IPS-18c (cell line): ENCODE measurements around the gene KBTBD12.

Experiments used
- H3K4me3 ChIP-seq: 2 replicates; pipeline ENCODE4 v1.7.0; 2013; ENCODE audit warnings: low read depth, mild to moderate bottlenecking, low read length, moderate library complexity; ENCODE audit not compliant: insufficient read depth
- H3K9me3 ChIP-seq: one replicate; pipeline ENCODE4 v1.6.1; 2013; ENCODE audit warnings: mild to moderate bottlenecking, low read length, moderate library complexity; ENCODE audit not compliant: control insufficient read depth, insufficient read depth

The KBTBD12 gene

DNA sequence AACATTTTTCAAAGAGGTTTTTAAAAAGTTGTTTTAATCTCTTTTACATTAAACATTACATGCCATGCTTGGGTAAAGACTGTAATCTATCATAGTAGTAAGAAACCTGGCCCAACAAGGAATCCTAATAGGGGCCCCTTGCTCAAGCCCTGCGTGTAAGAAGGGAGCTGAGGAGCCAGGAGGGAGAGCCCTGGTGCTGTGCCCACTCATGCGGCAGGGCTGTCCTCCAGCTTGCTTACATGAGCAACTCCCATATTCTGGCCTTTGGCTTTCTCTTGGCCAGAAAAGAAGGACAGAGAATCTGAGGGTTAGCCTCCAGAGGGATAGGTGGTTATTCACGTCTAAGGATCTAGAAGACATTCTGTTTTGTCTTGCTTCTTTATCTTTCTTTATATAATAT, 49.8 kb downstream of the KBTBD12 start:
- Histone ChIP-seq H3K9me3 (no peaks in the 10 kb centered on the region), H3K4me3 (no peak overlapping the region)

DNA sequence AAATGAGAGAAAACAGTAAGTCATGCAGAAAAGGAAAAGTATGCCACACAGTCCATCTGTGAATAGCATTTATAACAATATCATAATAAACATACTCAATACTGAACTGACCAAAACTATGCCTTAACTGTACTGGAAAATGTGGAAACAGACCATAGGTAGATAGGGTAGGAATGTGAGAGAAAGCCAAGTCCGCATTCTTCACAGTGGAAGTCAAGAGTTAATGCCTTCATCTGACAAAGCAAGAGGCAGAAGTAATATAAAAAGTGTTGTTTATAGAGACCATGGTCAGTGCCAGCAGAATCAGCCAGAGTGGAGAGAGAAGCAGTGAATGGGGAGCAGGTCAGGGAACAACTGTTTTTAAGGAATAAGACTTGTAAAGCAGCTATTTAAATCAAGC, 52.3 kb downstream of the KBTBD12 start:
- no peak overlapping the region for H3K4me3 ChIP-seq
- no peaks in the 10 kb centered on the region for H3K9me3 ChIP-seq

DNA sequence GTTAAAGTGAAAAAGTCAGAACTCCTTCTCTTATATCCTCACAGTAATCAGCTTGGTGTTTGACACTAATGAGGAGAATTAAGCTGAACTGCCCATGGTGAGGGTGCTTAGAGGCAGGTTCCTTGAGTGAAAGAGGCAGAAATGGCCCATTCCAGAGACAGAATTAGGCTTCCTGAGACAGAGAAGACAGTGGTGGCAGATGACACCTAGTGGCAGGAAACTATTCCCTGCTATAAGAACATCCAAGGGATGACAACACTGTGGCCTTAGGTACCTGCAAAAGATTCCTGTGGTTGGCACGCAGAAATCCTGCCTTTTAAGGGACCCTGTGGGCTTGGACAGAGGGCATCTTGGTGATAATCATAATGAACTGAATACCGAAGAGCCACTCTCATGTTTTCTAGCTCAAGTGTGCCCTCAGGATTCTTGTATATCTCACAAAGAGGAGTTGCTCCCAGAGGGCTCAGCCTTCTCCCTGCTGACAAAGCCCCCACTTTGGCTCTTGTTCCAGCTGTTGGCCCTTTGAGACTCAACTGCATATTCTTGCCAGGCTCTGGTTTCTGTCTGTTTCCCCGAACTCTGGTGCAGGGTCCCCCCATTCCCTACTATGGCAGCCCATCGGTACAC, 56.0 kb downstream of the KBTBD12 start:
- H3K9me3 ChIP-seq = no peaks in the 10 kb centered on the region
- no peak overlapping the region for H3K4me3 ChIP-seq

DNA sequence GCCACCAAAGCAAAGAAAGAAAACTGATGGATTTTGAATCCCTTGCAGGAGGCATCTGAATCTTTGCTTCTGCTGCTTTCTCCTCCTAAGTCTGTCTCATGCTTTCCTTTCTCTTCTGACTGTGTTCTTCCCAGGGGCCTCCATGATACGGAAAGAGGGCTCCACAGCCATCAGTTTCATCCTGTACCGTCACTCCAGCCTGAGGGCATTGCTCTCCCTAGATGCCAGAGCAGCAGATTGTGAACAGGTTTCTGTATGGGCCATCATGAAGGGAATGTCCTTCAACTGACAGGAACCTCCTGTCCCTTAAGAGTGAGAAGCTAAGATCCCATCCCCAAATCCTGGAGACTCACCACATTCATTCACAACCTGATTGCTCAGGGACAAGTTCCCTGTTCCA, 59.2 kb downstream of the KBTBD12 start:
- peaks cover 4% of the 10 kb centered on the region for H3K9me3 ChIP-seq
- H3K4me3 ChIP-seq = no peak overlapping the region

DNA sequence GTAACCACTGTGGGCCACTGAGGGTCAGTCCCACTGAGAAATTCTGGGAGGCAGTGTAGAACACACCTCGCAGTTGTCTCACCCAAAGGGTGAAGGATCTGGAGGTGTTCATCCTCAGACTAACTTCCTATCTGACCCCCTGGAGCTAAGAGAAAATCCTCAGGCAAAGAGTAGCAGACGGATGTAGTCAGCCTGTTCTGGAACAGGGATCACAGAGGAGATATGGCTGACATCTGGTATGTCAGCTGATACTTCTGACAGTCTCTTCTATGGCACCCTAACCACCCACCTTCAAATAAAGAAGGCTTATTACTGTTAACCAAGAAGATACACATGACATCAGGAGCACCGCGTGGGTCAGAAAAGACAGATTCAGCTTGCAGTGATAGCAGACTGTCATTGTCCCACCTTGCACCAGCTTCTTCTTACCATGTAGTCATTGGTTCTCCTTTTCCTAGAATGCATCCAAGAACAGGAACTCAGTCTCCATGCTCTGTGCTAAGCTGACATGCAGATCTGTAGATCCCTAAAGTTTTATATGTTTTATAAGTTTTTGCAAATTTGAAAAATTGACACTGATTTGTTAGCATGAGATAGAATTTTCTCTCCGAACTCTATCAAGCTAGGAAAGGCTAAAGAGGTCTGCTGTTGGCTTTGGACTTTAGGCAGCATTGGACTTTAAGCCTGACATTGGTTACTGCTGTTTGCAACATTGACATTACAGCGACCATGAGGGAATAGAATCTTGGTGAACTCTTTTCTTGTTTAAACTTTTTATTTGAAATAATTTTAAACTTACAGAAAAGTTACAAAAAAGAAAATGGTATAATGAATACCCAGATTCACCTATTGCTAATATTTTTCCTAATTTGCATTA, 60.4 kb downstream of the KBTBD12 start:
- Histone ChIP-seq H3K9me3 (peaks cover 4% of the 10 kb centered on the region), H3K4me3 (no peak overlapping the region)

DNA sequence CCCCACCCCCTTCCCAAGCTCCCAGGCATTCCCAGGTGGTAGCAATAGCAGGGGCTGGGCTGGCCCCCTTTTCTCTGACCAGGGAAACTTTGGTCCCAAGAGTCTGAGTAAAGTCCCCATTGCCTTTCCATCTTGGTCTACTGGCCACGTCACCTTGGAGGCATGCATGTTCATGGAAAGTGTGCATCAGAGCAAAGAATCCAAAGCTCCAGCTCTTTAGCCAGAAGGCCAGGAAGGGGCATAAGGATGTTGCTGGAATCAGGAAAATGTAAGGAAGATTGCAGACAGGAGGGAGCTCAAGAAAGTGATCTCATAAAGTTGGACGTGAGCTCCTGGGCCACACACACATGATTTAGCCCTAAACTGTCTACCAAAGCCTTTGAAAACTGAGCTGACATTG, 63.6 kb downstream of the KBTBD12 start:
- Histone ChIP-seq H3K4me3 (no peak overlapping the region), H3K9me3 (peaks cover 4% of the 10 kb centered on the region)

DNA sequence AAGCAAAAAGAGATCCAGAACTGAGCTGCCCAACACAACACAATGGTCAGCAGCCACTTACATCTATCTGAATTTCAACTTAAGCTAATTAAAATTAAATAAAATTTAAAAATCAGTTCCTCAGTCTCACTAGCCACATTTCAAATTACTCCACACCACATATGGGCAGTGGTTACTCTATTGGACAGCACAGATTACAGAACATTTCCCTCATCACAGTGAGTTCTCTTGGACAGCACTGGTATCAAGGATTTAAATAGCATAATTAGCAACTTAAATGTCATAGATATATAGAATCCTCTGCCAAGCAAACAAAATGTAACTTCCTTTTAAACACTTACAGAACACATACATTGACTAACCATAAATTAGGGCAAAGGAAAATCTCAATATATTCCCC, 64.4 kb downstream of the KBTBD12 start:
- Histone ChIP-seq H3K4me3 (no peak overlapping the region), H3K9me3 (peaks cover 4% of the 10 kb centered on the region)

DNA sequence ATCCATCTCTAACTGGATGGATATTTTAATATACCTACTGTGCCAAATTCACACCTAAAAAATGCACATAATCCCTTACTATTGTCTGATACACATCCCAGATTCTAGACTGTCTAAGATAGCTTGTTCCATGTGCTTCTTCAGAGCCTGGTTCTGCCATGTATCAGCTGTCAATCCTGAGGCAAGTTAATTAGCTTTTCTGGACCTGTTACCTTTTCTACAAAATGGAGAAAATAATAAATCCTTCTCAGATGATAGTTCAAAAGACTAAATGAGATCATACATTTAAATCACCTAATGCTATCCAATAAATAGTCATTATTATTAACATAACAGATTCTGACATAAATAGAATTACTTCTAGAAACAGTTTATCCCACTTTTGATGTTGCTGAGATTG, 66.1 kb downstream of the KBTBD12 start:
- Histone ChIP-seq H3K4me3 (no peak overlapping the region), H3K9me3 (peaks cover 4% of the 10 kb centered on the region)

DNA sequence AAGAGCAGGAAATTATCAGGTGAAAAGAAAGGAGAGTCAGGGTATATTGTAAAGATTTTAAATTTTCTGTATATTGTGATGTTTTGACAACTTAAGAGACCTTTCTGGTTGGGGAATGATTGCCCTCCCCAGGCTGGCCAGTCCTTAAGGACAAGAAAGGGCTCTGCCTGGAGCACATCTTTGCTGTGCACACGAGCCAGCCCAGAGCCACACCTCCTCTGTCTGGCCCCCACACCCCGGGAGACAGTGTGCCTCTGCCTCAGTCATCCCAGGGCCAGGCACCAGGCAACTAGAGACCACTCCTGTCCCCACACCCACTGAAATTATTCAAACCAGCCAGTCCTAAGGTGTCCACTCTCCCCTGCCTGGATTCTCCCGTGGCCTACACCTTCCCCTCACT, 67.1 kb downstream of the KBTBD12 start:
- peaks cover 4% of the 10 kb centered on the region for H3K9me3 ChIP-seq

DNA sequence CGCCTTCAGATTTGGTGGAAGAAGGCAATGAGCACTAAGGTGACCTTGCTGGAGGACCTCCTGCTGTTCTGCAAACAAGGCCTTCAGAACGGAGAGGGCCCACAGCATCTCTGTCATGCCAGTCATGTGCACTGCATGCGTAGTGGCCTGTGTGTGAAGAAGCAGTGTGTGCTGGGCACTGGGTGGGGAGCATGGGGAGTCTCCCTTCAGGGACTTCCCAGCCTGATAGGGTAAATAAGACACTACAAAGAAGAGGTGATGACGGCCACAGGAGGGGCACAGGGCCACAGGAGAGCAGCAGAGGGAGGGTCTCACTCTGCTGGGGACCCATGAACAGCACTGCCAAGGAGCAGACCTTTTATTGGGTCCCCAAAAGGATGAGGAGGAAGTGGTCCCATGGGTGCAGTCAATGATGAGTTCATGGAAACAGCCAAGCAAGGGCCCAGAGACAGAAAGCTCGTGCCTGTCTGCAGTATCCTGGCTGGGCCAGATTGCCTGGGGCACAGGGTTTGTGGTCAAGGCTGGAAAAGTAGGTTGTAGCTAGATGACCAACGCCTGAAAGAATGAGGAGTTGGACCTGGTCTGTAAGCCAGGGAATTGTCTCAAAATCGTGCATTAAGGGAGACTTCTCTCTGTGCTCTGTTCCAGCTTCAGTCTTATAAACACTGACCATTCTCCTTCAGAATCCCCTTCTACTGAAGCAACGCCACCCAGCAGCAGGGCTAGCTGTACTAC, 69.4 kb downstream of the KBTBD12 start:
- Histone ChIP-seq H3K9me3 (no peaks in the 10 kb centered on the region), H3K4me3 (no peak overlapping the region)

More for the DNA sequence above, 67.1 kb downstream of the KBTBD12 start:
- no peak overlapping the region for H3K4me3 ChIP-seq

DNA sequence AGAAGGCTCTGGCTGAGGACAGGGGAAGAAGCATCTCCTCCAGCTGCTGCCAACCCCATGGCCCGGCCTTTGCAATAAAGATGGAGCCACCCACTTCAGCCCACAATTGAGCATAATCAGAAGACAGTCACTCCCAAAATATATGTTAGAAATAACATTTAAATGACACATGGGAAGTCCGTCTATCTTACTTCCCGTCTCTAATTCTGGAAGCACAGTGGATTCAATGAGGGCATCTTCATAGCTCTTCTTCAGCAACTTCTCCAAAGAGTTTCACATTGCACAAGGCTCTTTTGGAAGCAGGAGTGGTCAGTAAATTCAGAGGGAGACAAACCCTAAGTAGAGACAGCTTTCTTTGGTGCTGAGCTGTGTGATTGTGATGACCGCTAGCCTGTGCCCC, 70.2 kb downstream of the KBTBD12 start:
- H3K4me3 ChIP-seq = no peak overlapping the region

DNA sequence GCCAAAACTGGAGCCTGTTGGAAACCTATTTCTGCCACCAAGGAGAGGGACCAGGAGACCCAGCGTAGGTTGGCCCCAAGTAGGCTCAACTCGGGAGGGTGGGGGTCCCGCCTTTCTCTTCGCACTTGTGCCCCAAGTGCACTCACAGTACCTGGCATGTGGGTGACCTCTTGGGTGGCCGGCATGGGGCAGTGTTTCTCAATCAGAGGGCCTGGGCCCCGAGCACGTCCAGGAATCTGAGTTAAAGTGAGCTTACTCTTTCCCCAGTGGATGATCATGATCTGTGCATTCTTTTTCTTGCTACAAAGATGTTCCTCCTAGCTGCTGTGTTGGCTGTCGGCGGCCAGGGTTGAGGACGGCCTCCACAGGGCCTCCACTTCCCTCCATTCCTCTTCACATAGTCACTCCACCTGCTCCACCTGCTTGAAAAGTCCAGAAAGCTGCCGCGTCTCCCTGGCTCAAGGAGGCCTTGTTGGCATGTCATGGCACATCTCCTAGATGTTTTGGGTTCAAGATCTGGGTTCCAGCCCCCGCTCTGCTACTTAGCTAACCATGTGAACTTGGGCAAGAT, 70.7 kb downstream of the KBTBD12 start:
- H3K9me3 ChIP-seq = no peaks in the 10 kb centered on the region

More for the DNA sequence above, 70.2 kb downstream of the KBTBD12 start:
- H3K9me3 ChIP-seq = no peaks in the 10 kb centered on the region

DNA sequence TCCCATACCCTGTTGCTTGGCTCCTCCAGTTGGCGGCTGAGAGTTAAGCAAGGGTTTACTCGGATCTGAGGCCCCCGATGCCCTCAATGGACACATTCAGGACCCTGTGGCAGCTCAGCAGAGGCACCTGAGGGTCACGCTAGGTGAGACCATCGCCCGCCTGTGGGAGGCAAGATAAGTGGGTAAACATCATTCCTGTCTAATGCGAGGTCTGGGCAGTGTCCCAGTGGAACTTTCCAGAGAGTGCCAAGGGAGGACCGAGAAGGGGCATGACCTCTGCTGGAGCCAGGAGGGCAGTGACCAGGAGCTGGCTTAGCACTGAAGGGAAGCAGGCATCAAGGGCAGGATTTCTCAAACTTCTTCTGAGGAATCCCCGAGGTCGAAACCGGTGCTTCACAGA, 71.8 kb downstream of the KBTBD12 start:
- no peaks in the 10 kb centered on the region for H3K9me3 ChIP-seq
- no peak overlapping the region for H3K4me3 ChIP-seq

More for the DNA sequence above, 70.7 kb downstream of the KBTBD12 start:
- H3K4me3 ChIP-seq = no peak overlapping the region

DNA sequence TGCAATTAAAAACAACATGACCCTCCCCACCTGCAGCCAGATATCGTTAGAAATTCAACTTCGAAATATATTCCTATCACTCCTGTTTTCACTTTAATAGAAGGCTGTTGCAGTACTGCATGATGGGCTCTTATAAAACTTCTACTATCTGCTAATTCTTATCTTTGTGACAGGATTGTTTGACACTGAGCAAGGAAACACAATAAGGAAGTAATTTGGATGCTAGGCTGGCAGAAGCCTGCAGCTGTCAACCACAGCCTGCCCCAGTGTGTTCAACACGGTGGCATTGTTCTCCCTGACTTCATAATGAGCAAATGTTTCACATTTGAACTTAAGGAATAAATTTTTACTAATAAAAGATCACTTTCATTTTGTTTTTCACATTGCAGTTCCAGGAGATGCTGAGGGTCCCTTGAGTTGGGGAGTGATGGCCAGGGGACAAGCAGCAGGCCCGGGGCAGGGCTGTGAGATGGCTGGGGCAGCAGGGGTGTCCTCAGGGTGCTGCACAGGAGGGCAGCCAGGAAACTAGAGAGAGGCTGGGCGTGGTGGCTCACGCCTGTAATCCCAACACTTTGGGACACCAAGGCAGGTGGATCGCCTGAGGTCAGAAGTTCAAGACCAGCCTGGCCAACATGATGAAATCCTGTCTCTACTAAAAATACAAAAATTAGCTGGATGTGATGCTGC, 72.4 kb downstream of the KBTBD12 start:
- Histone ChIP-seq H3K4me3 (no peak overlapping the region), H3K9me3 (no peaks in the 10 kb centered on the region)

DNA sequence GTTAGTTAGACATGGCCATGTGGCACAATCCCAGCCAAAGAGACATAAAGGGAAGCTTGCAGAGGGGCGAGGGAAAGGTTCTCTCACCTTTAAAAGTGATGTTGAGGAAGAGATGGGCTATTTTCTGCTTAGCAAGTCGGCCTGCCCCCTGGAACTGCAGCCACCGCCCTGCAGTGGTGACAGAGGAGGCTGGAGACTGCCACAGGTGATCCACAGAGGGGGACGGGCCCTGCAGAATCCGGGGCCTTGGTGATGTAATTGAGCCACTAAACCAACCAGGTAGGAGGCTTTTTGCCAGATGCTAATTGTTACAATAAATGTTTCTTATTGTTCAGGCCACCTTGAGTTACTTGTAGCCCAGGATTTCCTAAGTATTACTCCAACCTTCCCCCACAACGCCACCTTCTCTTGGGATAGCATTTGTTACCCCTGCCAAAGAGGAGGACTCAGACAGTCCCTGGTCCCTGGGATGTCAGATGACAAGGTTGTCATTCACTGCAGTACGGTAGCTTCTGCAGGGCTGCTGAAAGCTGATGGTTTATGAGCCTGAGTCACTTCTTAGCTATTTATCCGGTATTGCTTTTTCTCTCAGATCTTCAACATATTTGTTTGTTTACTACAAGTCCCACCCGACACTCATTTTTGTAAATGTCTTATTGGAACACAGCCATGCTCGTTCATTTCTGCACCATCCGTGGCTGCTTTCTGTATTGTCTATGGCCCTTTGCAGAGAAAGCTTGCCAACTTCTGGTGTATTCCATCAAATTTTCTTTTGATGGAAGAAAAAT, 73.9 kb downstream of the KBTBD12 start:
- no peak overlapping the region for H3K4me3 ChIP-seq

DNA sequence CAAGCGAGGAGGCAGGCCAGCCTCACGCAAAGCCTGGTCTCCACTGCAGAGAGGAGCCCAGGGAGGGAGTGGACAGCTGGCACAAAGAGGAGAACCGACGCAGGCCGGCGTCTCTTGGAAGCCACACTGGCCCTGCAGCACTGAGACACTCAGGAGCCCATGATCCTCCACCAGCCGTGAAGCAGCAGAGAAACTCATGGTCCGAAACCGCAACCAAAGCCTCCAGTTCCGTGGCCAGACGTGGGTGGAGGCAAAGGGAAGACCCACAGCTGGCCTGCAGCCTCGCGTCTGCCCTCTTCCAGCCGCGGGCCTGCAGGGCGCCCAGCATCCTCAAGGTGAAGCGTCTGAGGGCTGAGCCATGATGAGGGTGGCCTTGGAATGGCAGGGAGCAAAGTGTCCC, 75.0 kb downstream of the KBTBD12 start:
- Histone ChIP-seq H3K4me3 (no peak overlapping the region), H3K9me3 (no peaks in the 10 kb centered on the region)

More for the DNA sequence above, 73.9 kb downstream of the KBTBD12 start:
- no peaks in the 10 kb centered on the region for H3K9me3 ChIP-seq
